ENCODE measurements around the gene ONECUT2. TPM values are rescaled to one million over a fixed set of nuclear protein-coding genes. Genes with fewer than 3 reads are reported as not detected.

ONECUT2 gene
- total RNA-seq, 1 donor from 2014 or later, result 0.03 TPM

- Histone ChIP-seq H3K4me1 (no peaks in the 10 kb centered on the region), H3K4me3 (no peak overlapping the region), H3K9me3 (no peaks in the 10 kb centered on the region), H3K36me3 (no peaks in the 10 kb centered on the region), H3K27me3 (ENCODE audit: low read depth) (no peaks in the 10 kb centered on the region), H3K27ac (no peak overlapping the region)
- no peak for TF ChIP-seq CTCF (IDR thresholded peaks at IDR 0.05)
- intact Hi-C loops (cut with DNase I), result no loop called here
- DNase-seq (no peak), ATAC-seq (no peak)
These were observed 30.8 kb upstream of the ONECUT2 start for GRCh38 chr18:57404345-57404744.

- Histone ChIP-seq H3K36me3 (no peaks in the 10 kb centered on the region), H3K27ac (no peak overlapping the region), H3K9me3 (no peaks in the 10 kb centered on the region), H3K27me3 (ENCODE audit: low read depth) (peaks cover 6% of the 10 kb centered on the region), H3K4me1 (no peaks in the 10 kb centered on the region), H3K4me3 (no peak overlapping the region)
- no peak for DNase-seq
- intact Hi-C loops (cut with DNase I), result no loop called here
- ATAC-seq, result no peak
- no peak for TF ChIP-seq CTCF (IDR thresholded peaks at IDR 0.05)
These were observed 25.5 kb upstream of the ONECUT2 start for GRCh38 chr18:57409650-57410049.

GRCh38 chr18:57410749-57411148, 24.4 kb upstream of the ONECUT2 start:
- Histone ChIP-seq H3K27me3 (ENCODE audit: low read depth) (peaks cover 6% of the 10 kb centered on the region), H3K36me3 (no peaks in the 10 kb centered on the region), H3K4me1 (no peaks in the 10 kb centered on the region), H3K27ac (no peak overlapping the region), H3K4me3 (no peak overlapping the region), H3K9me3 (no peaks in the 10 kb centered on the region)
- no peak for DNase-seq
- no peak for TF ChIP-seq CTCF (IDR thresholded peaks at IDR 0.05)
- no peak for ATAC-seq
- intact Hi-C loops (cut with DNase I), result no loop called here

GRCh38 chr18:57416542-57416941, 18.6 kb upstream of the ONECUT2 start:
- Histone ChIP-seq H3K4me3 (no peak overlapping the region), H3K4me1 (no peaks in the 10 kb centered on the region), H3K27ac (no peak overlapping the region), H3K9me3 (no peaks in the 10 kb centered on the region), H3K36me3 (no peaks in the 10 kb centered on the region), H3K27me3 (ENCODE audit: low read depth) (peaks cover 2% of the 10 kb centered on the region)
- DNase-seq, result no peak
- no peak for TF ChIP-seq CTCF (IDR thresholded peaks at IDR 0.05)
- intact Hi-C loops (cut with DNase I), result no loop called here
- ATAC-seq, result no peak

- Histone ChIP-seq H3K4me3 (no peak overlapping the region), H3K4me1 (peaks cover 2% of the 10 kb centered on the region), H3K27ac (no peak overlapping the region), H3K9me3 (no peaks in the 10 kb centered on the region), H3K36me3 (no peaks in the 10 kb centered on the region), H3K27me3 (ENCODE audit: low read depth) (peaks cover 29% of the 10 kb centered on the region)
- no peak for TF ChIP-seq CTCF (IDR thresholded peaks at IDR 0.05)
- intact Hi-C loops (cut with DNase I), result no loop called here
- no peak for DNase-seq
- ATAC-seq, result no peak
These were observed 12.8 kb upstream of the ONECUT2 start for GRCh38 chr18:57422313-57422872.

- no peak for TF ChIP-seq CTCF (IDR thresholded peaks at IDR 0.05)
- Histone ChIP-seq H3K27me3 (ENCODE audit: low read depth) (peaks cover 44% of the 10 kb centered on the region), H3K4me3 (no peak overlapping the region), H3K9me3 (no peaks in the 10 kb centered on the region), H3K27ac (no peak overlapping the region), H3K36me3 (no peaks in the 10 kb centered on the region), H3K4me1 (peaks cover 6% of the 10 kb centered on the region)
- DNase-seq (no peak), ATAC-seq (no peak)
- intact Hi-C loops (cut with DNase I), result no loop called here
These were observed 11.4 kb upstream of the ONECUT2 start for GRCh38 chr18:57423821-57424220.

Data from lower lobe of right lung (tissue), 2 donors.